ENCODE results near the gene RNASEH2A. TPM values are rescaled to one million over a fixed set of nuclear protein-coding genes. Genes with fewer than 3 reads are reported as not detected.

RNASEH2A gene
- total and polyA plus RNA-seq, 11 donors: 0.63 to 8.6 (median 4.0) TPM

DNA sequence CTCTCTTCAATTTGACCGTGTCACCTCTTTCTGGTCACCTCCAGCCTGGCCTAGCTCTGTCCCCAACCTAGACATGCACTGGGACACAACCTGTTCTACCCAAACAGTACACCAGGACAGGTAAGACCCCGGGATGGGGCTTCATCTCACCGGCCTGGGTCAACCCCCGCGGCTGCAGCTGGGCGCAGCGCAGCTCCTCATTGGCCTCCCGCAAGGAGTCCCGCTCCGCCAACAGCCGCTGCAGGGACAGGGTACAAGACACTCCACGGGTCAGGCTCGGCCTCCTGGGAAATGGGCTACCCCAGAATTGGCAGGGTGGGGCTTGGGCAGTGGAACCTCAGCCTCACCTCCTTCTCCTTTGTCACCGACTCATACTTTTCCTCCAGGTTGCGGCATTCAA, 38.7 kb upstream of the RNASEH2A start:
- DNase-seq (no peak), ATAC-seq (no peak)
- H3K9me3 ChIP-seq: no peaks in the 10 kb centered on the region
- TF ChIP-seq, protein P1, sequence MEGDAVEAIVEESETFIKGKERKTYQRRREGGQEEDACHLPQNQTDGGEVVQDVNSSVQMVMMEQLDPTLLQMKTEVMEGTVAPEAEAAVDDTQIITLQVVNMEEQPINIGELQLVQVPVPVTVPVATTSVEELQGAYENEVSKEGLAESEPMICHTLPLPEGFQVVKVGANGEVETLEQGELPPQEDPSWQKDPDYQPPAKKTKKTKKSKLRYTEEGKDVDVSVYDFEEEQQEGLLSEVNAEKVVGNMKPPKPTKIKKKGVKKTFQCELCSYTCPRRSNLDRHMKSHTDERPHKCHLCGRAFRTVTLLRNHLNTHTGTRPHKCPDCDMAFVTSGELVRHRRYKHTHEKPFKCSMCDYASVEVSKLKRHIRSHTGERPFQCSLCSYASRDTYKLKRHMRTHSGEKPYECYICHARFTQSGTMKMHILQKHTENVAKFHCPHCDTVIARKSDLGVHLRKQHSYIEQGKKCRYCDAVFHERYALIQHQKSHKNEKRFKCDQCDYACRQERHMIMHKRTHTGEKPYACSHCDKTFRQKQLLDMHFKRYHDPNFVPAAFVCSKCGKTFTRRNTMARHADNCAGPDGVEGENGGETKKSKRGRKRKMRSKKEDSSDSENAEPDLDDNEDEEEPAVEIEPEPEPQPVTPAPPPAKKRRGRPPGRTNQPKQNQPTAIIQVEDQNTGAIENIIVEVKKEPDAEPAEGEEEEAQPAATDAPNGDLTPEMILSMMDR (IDR thresholded peaks at IDR 0.05): no peak
- intact Hi-C loops (cut with DNase I): loop anchor here in 4 of 10 donors (5.0 kb wide), 2 partner anchors 35 to 80 kb away; partner anchors contain the start of genes PRDX2 (in 1 of the 4) and THSD8 (in 1 of the 4)
- H3K27me3 ChIP-seq: no peaks in the 10 kb centered on the region
- H3K4me3 ChIP-seq: no peak overlapping the region
- H3K36me3 ChIP-seq: peaks cover 0 to 62% (median 32%) of the 10 kb centered on the region in 9 donors
- peaks cover 0 to 46% (median 9%) of the 10 kb centered on the region in 12 donors for H3K4me1 ChIP-seq
- 95 to 98% (median 96%) methylated on average over 8 to 15 of the region's 15 CpGs for WGBS, 4 donors
- no peak overlapping the region for H3K27ac ChIP-seq

DNA sequence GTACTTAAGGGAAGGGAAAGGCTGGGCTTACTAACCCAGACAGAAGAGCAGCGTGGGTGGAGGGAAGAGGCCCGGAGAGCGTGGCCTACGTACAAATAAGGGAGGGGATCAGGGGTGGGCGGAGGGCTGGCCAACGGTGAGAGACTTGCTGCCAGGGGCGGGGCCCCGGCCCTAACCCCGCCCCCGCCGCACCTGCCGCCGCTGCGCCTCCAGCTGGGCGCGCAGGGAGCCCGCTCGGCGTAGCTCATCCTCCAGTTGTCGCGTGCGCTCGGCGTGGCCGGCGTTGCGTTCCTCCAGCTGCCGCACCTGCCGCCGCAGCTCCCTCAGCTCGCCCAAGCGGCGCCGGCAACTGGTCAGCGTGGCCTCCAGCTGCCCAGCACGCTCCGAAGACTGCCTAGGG, 36.7 kb upstream of the RNASEH2A start:
- intact Hi-C loops (cut with DNase I): loop anchor here in 4 of 10 donors (5.0 kb wide), 2 partner anchors 33 to 78 kb away; partner anchors contain the start of genes PRDX2 (in 1 of the 4) and THSD8 (in 1 of the 4)
- Histone ChIP-seq H3K4me1 (peaks cover 0 to 59% (median 16%) of the 10 kb centered on the region in 12 donors), H3K4me3 (no peak overlapping the region), H3K9me3 (no peaks in the 10 kb centered on the region), H3K36me3 (peaks cover 0 to 49% (median 23%) of the 10 kb centered on the region in 9 donors), H3K27ac (peak overlapping the region in 2 of 12 donors; percentile 9 to 41), H3K27me3 (no peaks in the 10 kb centered on the region)
- ATAC-seq (no peak), DNase-seq (no peak)
- TF ChIP-seq, protein P1 (IDR thresholded peaks at IDR 0.05): no peak
- no peak for TF ChIP-seq POLR2A (IDR thresholded peaks at IDR 0.05)
- WGBS, 4 donors: 63 to 68% (median 66%) methylated on average over 28 to 37 of the region's 37 CpGs

DNA sequence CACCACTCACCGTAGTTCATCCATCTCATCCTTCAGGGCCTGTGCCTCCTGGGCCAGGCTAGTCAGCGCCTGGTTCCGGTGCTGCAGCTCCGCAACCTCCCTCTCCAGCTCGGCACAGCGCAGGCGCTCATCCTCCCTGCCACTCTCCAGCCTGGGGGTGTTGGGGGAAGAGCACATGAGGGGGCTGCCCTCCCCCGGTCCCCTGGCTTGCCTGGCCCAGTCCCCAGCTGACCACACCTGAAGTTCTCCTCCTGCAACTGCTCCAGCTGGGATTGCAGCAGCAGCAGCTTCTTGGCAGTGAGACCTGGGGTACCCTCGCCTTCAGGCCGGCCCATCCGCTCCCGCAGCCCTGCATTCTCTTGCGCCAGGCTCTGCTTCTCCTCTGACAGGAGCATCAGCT, 35.5 kb upstream of the RNASEH2A start:
- H3K27me3 ChIP-seq: no peaks in the 10 kb centered on the region
- H3K4me3 ChIP-seq: no peak overlapping the region
- H3K4me1 ChIP-seq: peaks cover 0 to 61% (median 21%) of the 10 kb centered on the region in 12 donors
- ATAC-seq (no peak), DNase-seq (no peak)
- H3K9me3 ChIP-seq: no peaks in the 10 kb centered on the region
- intact Hi-C loops (cut with DNase I): no loop called here
- TF ChIP-seq, protein P1 (IDR thresholded peaks at IDR 0.05): no peak
- peaks cover 0 to 38% (median 19%) of the 10 kb centered on the region in 9 donors for H3K36me3 ChIP-seq
- H3K27ac ChIP-seq: peak overlapping the region in 8 of 12 donors; percentile 4 to 98 (median 93)
- WGBS, 4 donors: 95 to 97% (median 97%) methylated on average over 13 of the region's 13 CpGs

DNA sequence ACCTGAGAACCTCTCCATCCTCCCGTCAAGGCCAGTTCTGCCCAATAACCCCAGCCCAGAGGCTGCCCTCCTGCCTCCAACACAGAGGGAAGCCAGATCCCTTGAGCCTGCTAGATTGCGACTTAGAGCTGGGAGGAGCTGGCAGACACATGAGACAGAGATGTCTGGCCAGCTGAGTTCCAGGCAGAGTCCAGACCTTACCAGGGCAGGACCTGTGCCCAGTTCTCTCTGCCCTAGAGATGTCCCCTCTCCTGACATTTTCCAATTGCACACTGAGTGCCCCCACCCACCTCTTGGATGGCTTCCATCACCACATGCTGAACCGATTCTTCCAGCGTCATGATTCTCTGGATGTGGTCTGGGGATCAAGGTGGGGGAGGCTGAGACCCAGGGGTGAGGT, 34.1 kb upstream of the RNASEH2A start:
- Histone ChIP-seq H3K4me3 (peak overlapping the region in 1 of 12 donors; percentile 26), H3K9me3 (no peaks in the 10 kb centered on the region), H3K4me1 (peaks cover 0 to 56% (median 23%) of the 10 kb centered on the region in 12 donors), H3K27ac (peak overlapping the region; percentile 63 to 98 (median 92)), H3K36me3 (peaks cover 0 to 31% (median 16%) of the 10 kb centered on the region in 9 donors), H3K27me3 (no peaks in the 10 kb centered on the region)
- DNase-seq (peak; percentile 62 to 91 (median 78)), ATAC-seq (peak; percentile 73 to 83 (median 77))
- WGBS, 4 donors: 29 to 48% (median 37%) methylated on average over 4 of the region's 4 CpGs
- intact Hi-C loops (cut with DNase I): no loop called here
- no peak for TF ChIP-seq POLR2A (IDR thresholded peaks at IDR 0.05)
- TF ChIP-seq, protein P1 (IDR thresholded peaks at IDR 0.05): no peak

Data from heart left ventricle (tissue), 16 donors.